ENCODE measurements around the gene ATRAID.

- TF ChIP-seq CTCF (IDR thresholded peaks at IDR 0.05), result no peak
- TF ChIP-seq POLR2A (IDR thresholded peaks at IDR 0.05), result no peak
These were observed 43.3 kb downstream of the ATRAID start for GRCh38 chr2:27255187-27255586.
